H1 (cell line): ENCODE results near the gene SRGAP3. TPM values are rescaled to one million over a fixed set of nuclear protein-coding genes. Genes with fewer than 3 reads are reported as not detected.

Experiments
- CBX8 ChIP-seq: fragments of 300-800, 300-1000 bp; sonication (generic); IDR thresholded peaks from 2 replicates; pipeline ENCODE4 v1.7.1; 2016; ENCODE audit warnings: low read depth, low read length, borderline replicate concordance
- CHD7 ChIP-seq: fragments of 300-600 bp; sonication (generic); IDR thresholded peaks from 2 replicates; pipeline ENCODE4 v1.7.1; 2012; ENCODE audit warnings: low read length, moderate library complexity, mild to moderate bottlenecking, inconsistent platforms; ENCODE audit not compliant: insufficient replicate concordance
- RNF2 ChIP-seq: fragments of 200-900, 300-1000 bp; sonication (generic); IDR thresholded peaks from 2 replicates; pipeline ENCODE4 v1.7.1; 2016; ENCODE audit warnings: borderline replicate concordance, low read depth, mild to moderate bottlenecking, antibody characterized with exemption, low read length; ENCODE audit not compliant: poor library complexity, severe bottlenecking; ENCODE audit errors: missing control alignments
- polyA plus RNA-seq, 7 experiments: library from polyadenylated mRNA; depleted of rRNA in 3 of 7; stranded (reverse) in 5 of 7; unstranded in 2 of 7; fragments of >200 nt in 5 of 7; fragments of 200-250 nt in 2 of 7; gene quantifications; 1 replicate in 5 of 7; 2 replicates in 1 of 7; 4 replicates in 1 of 7; pipeline versions ENCODE4 v1.2.1 to v1.2.3, GENCODE V29; 2011 to 2013; ENCODE audit warnings: missing spikeins in 2 of 7, mixed read lengths in 2 of 7
- total RNA-seq: library from RNA; stranded (reverse); fragmentation: NEBNext Ultra II Directional; extraction: Animal tissue kit (Norgen Biotek cat#: 25700); gene quantifications from 2 replicates; pipeline ENCODE4 v1.2.1, GENCODE V29; 2021

SRGAP3 gene
- total and polyA plus RNA-seq, 2 of the 8 experiments (the other 6 are each of a cell fraction or from before 2014, with no cell fraction given): 5.8 to 11.4 TPM

- no peak for TF ChIP-seq CHD7
- no peak for TF ChIP-seq RNF2
- TF ChIP-seq CBX8: no peak
- TF ChIP-seq, all 59 proteins: peak for 0
Observed at GRCh38 chr3:8980756-8981257, 268.6 kb downstream of the SRGAP3 start (continued).
